GM19467 (cell line): Measurements from ENCODE around the gene CAVIN4.
A peak's percentile ranks its signal among the peaks of the same experiment; 100 is the strongest.

Experiments used
- ATAC-seq: cut with Tn5 transposase; IDR thresholded peaks from one replicate; pipeline ENCODE4 v1.9.1; 2021; ENCODE audit warnings: mild to moderate bottlenecking, moderate library complexity; ENCODE audit not compliant: unreplicated experiment

The CAVIN4 gene

DNA sequence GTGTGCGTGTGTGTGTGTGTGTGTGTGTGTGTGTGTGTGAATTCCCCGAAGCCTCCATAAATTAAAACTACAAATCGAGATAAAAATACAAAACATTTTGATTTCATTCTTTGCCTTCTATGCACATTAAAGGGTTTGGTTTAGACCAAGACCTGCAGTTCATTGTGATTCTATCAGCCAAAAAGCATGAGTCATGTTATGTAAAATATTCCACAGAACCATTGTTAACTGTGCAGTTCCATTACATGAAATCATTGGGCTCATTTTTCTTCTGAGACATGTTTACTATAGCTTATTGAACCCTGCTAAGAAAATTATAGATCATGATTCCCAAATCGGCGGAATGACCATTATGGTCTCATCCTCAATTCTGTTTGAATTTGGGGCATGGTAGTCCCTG, 11.7 kb downstream of the CAVIN4 start:
- no peak for ATAC-seq

DNA sequence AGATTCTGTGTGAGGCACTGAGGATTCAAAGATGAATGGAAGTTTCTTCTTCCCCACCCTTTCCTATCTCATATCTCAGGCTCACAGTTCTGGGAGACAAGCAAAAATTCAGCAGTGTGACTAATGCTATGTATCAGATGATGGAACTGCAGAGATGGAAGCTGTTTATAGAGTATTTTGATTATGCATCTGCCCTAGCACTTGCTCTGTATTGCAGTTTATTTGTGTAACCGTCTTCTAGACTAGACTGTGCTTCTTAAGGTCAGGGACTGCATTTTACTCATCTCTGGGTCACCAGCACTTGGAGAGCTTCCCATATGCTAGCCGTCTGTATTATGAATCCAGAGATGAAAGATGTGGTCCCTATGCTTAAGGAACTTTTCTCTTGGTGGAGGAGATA, 12.6 kb downstream of the CAVIN4 start:
- no peak for ATAC-seq

DNA sequence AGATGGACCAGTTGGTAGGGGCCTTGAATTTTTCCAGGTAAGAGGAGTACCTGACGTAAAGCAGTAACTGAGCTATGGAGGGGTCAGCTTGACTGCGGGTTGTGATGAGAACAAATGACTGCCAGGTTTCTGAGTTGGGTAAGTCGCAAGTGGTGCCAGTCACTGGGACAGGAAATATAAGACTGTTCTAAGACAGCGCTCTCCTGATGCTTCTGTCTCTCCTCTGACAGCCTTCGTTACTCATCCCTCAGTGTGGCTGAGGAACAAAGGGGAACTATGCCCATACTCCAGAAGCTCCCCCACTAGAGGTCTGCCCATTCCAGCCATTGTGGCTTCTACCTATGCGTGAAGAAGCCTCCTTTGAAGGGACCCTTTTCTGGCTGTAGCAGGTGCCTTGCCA, 13.3 kb downstream of the CAVIN4 start:
- ATAC-seq = no peak

- ATAC-seq = no peak
Measured at GRCh38 chr9:100591639-100592412, 13.9 kb downstream of the CAVIN4 start.

DNA sequence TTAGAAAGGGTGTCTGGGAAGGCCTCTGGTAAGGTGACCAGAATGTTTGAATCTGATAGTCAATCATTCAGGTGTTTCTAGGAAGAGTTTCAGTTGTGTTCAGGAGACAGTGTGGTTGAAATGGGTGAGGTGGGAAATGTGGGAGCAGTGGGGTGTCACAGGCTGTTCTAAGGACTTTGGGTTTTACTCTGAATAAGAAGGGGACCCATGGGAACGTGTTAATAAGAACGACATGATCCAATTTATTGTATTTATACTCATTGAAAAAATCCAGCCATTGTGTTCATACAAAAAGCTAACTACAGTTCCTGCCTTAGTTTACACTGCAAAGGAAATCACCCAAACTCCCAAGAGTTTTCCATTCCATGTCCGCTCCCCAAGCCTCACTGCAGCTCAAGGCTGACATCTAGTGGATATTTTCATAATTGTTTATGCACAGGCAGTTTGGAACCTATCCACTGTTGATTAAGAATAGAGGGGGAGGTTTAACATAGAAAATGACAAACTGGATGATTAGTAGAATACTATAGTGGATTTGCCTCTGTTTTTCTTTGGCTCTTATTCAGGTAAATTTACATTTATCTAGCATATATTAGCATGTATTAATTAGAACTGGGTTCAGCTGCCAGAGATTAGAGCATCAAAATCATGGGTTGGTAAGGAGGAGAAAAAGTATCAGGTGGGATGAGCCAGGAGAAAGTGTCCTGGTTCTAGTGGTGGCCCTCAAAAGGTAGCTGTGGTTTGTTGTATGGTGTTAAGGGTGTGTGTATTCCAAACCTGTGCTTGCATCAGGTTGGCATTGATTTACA, 17.7 kb downstream of the CAVIN4 start:
- ATAC-seq = no peak

GRCh38 chr9:100597236-100597635, 19.4 kb downstream of the CAVIN4 start:
- no peak for ATAC-seq

GRCh38 chr9:100598641-100599145, 20.8 kb downstream of the CAVIN4 start:
- ATAC-seq = peak; percentile 82

GRCh38 chr9:100600521-100601079, 22.7 kb downstream of the CAVIN4 start:
- ATAC-seq = no peak

DNA sequence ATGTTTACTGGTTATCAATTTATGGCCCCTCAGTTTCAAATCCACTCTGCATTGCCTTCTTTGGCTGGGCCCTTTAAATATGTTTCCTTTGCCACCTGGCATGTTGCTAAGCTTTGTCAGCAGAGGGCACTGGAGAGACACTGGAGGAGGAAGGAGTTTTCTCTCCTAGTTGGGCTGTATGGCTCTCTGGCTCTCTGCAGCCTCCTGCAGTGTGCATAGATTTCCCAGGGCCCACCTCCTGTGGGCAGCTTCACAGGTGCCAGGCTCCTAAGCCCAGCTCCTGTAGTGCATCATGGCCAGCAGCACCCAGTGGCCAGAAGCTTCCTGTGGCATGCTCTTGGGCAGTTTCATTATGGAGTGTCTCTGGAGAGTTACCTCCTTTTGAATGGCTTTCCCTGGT, 23.3 kb downstream of the CAVIN4 start:
- ATAC-seq = peak; percentile 47

DNA sequence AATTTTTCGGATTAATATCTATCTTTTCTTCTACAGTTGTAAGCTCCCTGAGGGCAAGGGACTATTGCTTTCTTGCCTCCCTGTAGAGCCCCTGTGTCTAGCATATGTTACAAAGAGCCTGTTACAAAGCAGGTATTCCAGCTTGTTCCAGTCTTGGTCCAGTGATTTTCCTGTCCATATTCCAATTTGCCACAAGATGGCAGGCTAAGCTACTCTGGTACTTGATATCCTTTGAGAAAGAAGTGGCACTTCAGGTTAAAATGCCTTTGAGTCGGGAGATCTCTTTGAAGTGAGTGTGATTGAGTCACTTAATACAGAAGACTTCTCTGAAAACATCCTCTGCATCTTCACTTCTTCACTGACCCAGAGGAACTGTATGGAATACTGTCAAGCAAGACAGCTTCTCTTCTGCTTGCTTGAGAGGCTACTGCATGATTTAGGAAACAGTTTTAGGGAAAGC, 24.5 kb downstream of the CAVIN4 start:
- ATAC-seq = no peak

DNA sequence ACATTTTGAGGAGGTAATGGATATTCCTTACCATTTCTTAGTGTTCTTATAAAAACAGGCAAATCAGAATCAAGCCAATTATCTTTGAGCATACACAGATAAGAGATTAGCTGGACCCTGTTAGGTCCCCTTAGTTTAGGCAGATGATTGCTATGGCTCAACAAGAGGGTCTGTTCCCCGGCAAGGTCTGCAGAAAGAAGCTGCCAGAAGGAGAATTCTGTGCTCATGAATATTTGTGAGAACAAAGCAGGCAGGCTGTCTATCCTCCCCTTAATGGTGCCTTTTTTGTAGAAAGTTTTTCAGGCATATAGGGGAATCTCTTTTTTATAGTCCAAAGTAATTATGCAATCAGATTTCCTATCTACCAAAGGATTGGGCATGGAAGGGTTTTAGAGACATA, 27.5 kb downstream of the CAVIN4 start:
- ATAC-seq = no peak

DNA sequence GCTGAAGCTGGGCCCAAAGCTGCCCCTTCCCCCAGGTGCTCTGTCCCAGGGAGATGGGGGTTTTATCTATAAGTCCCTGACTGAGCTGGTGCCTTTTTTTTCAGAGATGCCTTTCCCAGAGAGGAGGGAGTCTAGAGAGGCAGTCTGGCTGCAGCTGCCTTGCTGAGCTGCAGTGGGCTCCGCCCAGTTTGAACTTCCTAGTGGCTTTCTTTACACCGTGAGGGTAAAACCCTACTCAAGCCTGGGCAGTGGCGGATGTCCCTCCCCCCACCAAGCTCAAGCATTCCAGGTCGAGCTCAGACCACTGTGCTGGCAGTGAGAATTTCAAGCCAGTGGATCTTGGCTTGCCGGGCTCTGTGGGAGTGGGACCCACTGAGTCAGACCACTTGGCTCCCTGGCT, 41.3 kb downstream of the CAVIN4 start:
- ATAC-seq = no peak

GRCh38 chr9:100619665-100620064, 41.8 kb downstream of the CAVIN4 start:
- no peak for ATAC-seq

GRCh38 chr9:100623969-100624368, 46.1 kb downstream of the CAVIN4 start:
- ATAC-seq = no peak

GRCh38 chr9:100626949-100627348, 49.1 kb downstream of the CAVIN4 start:
- ATAC-seq = no peak

DNA sequence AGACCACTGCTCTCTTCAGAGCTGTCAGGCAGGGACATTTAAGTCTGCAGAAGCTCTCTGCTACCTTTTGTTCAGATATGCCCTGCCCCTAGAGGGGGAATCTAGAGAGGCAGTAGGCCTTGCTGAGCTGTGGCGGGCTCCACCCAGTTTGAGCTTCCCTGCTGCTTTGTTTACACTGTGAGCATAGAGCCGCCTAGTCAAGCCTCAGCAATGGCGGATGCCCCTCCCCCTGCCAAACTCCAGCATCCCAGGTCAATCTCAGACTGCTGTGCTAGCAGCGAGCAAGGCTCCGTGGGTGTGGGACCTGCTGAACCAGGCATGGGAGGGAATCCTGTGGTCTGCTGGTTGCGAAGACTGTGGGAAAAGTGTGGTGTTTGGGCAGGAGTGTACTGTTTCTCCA, 59.9 kb downstream of the CAVIN4 start:
- no peak for ATAC-seq
